LHCN-M2 (cell line): ENCODE results near the gene CSDE1. TPM values are rescaled to one million over a fixed set of nuclear protein-coding genes. Genes with fewer than 3 reads are reported as not detected.

Experiments used
- DNase-seq: peaks from one replicate; pipeline ENCODE4 v3.0.0-alpha.2; 2012; ENCODE audit warnings: low read depth
- total RNA-seq: library from RNA; depleted of rRNA; stranded (reverse); fragments of >200 nt; gene quantifications from 2 replicates; pipeline ENCODE4 v1.2.3, GENCODE V29; 2014

Gene CSDE1
- total RNA-seq, 1 experiment from 2014 or later = 733 TPM

DNA sequence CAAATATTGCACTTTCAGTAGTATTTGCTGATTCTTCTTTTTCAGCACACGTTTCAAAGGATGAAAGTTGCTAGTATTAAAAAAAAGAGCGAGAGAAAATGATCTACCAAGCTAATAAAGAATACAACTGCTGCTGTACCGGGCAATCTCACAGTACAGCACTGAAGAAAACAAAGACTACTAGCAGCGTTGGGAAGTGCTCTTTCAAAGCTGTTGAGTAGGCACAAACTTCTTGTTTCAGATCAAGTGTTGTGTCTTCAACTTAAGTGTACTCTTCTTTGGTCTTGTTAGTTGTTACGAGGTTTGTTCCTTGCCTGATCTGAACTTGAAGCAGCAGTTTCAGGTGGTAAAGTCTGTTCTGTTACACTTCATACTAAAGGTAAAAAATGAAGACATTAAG, 7.9 kb downstream of the CSDE1 start:
- DNase-seq = no peak

GRCh38 chr1:114746450-114747121, 11.2 kb downstream of the CSDE1 start:
- no peak for DNase-seq

DNA sequence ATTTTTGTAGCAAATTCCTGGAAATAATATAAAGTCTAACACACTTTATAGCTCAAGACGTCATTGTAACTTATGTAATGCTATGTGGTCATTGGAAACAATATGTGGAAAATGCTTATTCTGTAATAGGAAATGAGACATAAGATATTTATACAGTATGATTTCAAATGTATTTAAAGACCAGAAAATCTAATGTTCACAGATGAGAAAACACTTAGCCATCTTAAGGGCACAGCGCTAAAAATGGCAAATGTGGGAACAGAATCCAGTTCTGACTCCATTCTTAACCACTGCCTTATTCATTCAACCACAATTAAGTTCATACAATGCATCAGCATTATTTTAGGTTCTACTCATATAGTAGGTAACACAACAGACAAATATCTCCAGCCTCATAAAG, 12.5 kb downstream of the CSDE1 start:
- peak; percentile 70 for DNase-seq

DNA sequence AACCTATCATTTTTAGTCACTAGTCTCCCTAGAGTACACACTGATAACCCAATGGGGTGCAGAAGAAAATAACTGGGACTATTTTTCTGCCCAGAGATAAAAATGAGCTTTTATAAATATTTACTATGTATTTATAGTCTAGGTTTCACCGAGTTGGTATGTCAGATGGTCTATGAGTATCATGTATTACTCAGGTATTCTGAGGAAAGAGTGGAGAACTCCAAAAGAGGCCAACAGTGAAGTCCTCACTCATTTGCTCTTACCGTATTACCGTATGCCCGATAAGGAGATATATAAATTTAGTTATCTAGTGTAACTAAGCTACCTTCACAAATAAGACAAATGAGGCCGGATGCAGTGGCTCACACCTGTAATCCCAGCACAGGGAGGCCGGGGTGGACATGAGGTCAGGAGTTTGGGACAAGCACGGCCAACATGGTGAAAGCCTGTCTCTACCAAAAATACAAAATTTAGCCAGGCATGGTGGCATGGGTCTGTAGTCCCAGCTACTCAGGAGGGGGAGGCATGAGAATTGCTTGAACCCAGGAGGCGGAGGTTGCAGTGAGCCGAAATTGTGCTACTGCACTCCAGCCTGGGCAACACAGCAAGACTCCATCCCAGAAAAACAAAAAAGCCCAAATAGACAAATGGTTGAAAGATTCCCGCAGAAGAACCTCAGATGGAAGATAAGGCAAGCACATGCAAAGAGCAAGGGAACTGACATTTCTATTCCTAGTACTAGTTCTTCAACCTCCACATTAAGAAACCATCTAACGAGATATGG, 15.6 kb downstream of the CSDE1 start:
- DNase-seq = no peak

DNA sequence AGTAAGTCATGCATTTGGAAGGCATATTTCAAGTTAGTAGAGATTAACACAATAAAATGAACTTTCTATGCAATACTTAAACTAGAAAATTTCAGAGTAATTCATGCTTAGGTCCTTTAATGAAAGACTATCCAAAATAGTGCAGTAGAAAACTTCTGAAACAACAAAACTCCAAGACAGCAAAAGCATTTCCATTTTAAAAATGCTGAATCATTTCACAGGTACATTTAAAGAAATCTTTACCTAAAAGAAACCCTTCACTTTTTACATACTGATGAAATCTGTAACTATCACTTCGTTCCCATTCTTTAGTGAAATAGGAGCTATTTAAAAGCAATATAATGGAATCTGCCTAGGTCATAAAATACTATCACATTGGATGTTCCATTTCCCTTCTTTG, 17.5 kb downstream of the CSDE1 start:
- no peak for DNase-seq

- DNase-seq = no peak
Measured at GRCh38 chr1:114737314-114737849, 20.4 kb downstream of the CSDE1 start.

DNA sequence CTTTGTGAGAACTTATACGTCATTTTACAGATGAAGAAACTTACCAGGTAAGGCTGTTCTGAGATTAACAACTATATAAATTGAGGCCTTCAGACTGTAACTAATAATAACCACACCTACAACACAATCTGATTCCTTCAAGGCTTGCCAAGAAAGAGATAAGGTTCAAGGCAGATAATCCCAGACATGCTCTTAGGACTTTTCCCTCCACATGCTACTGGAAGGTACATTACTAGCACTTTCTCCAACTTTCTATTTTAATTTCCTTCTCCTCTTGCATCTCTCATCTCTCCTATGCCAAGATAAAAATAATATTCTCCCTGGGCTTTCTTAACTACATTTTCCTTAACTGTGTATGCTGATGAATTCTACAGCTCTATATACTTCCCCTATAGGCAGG, 22.3 kb downstream of the CSDE1 start:
- DNase-seq = no peak

- DNase-seq = no peak
Measured at GRCh38 chr1:114729782-114730181, 28.0 kb downstream of the CSDE1 start.

DNA sequence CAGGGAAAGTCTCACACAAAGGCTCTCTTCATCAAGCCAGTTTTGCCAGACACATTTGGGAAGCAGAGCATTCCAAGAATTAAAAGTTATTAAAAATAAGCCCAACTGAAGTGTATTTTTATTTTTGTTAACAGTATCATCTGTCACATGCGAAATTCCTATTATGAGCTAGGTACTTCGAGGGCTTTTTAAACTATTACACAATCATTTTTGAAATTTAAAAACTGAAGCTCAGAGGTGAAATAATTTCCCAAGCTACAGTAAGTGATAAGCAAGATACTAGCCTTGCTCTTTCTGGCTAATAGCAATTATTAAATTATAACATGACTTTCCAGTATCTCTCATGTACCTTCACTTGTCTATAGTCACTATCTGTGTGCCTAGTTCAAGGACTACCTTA, 29.2 kb downstream of the CSDE1 start:
- no peak for DNase-seq

- no peak for DNase-seq
Measured at GRCh38 chr1:114725230-114725629, 32.6 kb downstream of the CSDE1 start.

GRCh38 chr1:114723915-114724314, 33.9 kb downstream of the CSDE1 start:
- DNase-seq = no peak

GRCh38 chr1:114723457-114723856, 34.3 kb downstream of the CSDE1 start:
- DNase-seq = no peak

DNA sequence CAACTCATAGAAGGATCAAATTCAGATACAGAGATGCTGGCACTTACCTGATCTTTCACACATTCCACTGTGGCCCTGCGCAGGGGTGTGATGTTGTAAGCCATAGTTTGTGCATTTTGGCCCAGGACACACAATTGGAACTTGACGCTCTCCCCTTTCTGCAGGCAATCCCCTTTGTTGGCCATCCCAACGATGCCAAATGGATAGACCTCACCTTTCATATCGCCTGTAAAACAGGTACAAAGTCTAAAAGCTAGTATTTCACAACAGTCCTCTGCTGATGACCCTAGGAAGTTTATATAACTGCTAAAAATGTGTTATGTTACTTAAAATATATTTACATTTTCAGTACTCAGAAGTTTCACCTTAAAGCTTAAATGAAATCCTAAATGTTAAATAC, 37.3 kb downstream of the CSDE1 start:
- DNase-seq = no peak

DNA sequence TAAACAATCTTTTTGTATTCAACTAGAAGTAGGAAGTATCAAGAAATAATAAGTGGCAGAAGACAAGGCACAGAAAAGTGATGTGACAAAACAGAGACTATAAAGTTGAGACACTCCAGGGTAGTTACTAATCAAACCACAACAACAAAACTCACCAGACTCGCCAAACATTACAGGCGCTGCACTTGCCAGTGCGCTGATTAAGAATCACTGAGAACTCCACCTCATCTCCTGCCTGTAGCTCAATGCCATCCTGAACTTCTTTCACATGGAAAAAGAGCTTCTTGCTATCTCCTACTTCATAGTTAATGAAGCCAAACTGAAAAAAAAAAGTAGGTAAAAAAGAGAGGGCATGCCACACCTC, 38.4 kb downstream of the CSDE1 start:
- DNase-seq = peak; percentile 22

- peak; percentile 60 for DNase-seq
Measured at GRCh38 chr1:114718661-114719423, 38.9 kb downstream of the CSDE1 start.

GRCh38 chr1:114716304-114717170, 41.2 kb downstream of the CSDE1 start, which contains the start of gene NRAS:
NRAS (minus strand) TSS chr1:114716771; CDS start chr1:114716160, 611 bp downstream.
- peak; percentile 88 for DNase-seq

DNA sequence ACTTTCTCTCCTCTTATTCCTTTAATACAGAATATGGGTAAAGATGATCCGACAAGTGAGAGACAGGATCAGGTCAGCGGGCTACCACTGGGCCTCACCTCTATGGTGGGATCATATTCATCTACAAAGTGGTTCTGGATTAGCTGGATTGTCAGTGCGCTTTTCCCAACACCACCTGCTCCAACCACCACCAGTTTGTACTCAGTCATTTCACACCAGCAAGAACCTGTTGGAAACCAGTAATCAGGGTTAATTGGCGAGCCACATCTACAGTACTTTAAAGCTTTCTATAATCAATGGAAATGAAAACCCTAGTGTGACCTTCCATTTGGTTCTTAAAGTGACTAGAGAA, 41.9 kb downstream of the CSDE1 start:
- peak; percentile 32 for DNase-seq

GRCh38 chr1:114712977-114713376, 44.8 kb downstream of the CSDE1 start:
- DNase-seq = no peak

DNA sequence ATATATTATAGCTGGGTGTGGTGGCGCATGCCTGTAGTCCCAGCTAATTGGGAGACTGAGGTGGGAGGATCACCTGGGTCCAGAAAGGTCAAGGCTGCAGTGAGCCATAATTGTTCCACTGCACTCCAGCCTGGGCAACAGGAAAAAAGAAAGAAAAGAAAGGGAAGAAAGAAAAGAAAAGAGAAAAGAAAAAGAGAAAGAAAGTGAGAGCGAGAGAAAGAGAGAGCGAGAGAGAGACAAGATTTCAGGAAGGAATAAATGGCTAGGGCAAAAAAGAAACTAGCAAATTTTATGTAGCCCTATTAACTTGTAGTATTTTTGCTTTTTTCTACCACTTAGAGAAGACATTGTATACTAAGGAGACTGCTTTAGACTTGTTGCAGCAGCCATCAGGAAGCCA, 47.4 kb downstream of the CSDE1 start:
- DNase-seq = no peak

DNA sequence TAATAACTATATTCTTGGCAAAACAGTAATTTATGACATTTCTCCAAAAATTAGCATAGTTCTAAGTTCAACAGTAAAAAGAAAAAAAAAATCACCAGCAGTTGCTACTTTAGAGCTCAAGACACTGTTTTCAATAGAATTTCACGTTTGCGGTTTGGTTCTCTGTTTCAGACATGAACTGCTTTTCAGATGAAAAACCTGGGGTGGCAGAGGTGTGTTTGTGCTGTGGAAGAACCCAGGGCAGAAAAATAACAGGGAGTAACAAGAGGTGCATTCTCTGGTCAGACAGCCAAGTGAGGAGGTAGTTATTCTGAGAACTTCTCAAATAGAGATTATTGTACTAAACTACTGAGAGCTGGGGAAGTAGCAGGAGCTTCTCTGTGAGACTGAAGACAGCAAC, 50.2 kb downstream of the CSDE1 start:
- DNase-seq = no peak

- peak; percentile 14 for DNase-seq
Measured at GRCh38 chr1:114703242-114703641, 54.5 kb downstream of the CSDE1 start.
